GM18499 (cell line): ENCODE data around the gene THUMPD2.

Experiments
- ATAC-seq: cut with Tn5 transposase; IDR thresholded peaks from one replicate; pipeline ENCODE4 v1.9.1; 2021; ENCODE audit warnings: moderate number of reproducible peaks; ENCODE audit not compliant: insufficient read depth, unreplicated experiment

THUMPD2 gene

GRCh38 chr2:39723497-39723896 is 55.6 kb downstream of the THUMPD2 start:
- ATAC-seq = no peak

DNA sequence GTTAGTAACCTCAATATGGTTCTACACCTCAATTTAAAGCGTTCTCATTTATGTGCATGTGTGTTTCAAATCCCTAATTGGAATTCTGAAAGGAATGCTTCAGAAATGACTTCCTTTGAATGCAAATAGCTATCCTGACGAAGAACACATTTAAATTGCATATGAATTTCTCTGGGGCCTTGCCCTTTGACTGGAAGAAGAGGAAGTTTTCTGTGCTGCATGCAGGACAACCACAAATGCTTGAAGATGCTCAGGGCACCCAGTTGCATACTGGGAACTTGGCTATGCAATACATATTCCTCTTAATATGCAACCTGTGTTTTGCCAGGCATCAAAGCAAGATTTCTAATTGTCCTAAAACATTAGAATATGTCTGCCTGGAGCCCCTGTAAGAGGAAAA is 58.1 kb downstream of the THUMPD2 start:
- ATAC-seq = no peak

- ATAC-seq = no peak
Observed at GRCh38 chr2:39719317-39719716, 59.7 kb downstream of the THUMPD2 start.

DNA sequence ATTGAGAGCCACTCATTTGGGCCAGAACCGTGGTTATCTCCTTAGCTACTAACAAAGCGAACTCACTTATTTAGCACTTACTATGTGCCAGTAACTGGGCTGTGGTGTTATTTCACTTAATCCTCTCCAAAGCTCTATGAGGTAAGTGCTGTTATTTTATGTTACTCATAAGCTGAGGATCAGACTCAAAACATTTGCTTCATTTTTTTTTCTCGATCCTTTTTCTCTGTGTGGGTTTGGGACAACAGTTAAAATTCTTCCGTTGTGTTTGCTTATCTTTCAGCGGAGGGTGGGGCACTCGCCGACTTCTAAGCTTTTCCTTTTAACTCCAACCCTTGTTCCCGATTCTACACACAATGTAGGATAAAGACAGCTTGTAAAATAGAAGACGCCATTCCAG is 60.6 kb downstream of the THUMPD2 start:
- no peak for ATAC-seq

- no peak for ATAC-seq
Observed at GRCh38 chr2:39717067-39717466, 62.0 kb downstream of the THUMPD2 start.

DNA sequence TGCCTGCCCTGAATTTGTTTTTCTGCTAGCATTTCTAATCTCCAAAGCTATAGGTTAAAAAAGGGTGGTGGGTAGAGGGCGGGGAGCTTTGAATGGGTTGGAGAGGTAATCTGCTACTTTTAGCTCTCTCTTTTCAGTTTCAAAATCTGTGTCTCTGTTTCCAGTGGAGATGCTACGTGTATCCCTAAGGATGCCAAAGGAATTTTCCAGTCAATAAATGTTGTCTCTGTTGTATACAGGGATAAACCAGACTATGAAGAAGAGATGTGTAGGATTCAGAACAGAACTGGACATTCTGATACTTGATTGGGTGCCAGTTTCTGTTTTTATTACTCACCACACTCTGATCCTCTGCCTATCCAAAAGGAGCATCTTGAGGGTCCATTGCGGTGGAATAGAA is 63.2 kb downstream of the THUMPD2 start:
- ATAC-seq = no peak

DNA sequence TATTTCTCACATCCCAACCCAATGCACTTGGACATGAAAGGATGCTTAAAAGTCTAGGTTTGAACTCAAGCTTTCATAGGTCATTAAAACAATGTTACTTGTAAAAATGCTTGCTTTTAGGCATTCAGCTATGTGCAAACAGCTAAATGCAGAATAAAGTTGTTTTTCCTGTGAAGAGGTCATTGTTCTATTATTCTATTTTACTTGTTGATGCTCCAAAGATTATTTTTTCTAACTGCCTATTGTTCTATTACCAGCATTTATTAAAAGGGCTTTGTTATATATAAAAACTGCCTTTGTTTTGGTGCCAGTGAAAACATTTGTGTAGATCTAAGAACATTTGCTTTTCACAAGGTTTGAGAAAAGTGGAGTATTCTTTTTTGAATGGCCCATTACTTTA is 64.0 kb downstream of the THUMPD2 start:
- no peak for ATAC-seq

DNA sequence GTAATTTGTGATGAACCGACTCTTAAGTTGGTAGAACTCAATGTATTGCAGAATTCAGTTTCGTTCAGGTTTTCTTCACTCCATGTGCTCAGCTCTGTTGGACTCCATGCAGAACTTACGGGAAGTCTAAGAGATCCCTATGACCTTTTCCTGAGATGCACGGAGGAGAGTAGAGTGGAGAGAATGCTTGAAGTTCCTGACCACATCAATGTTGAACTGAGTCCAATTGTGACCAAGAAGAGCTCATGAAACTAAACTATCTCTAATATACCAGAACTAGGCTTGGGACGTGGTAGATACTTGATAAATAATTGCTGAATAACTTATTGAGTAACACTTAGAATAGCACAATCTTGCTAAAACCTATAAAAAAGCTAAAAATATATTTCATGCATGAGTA is 66.1 kb downstream of the THUMPD2 start:
- ATAC-seq = no peak

GRCh38 chr2:39710807-39711206 is 68.3 kb downstream of the THUMPD2 start:
- no peak for ATAC-seq

DNA sequence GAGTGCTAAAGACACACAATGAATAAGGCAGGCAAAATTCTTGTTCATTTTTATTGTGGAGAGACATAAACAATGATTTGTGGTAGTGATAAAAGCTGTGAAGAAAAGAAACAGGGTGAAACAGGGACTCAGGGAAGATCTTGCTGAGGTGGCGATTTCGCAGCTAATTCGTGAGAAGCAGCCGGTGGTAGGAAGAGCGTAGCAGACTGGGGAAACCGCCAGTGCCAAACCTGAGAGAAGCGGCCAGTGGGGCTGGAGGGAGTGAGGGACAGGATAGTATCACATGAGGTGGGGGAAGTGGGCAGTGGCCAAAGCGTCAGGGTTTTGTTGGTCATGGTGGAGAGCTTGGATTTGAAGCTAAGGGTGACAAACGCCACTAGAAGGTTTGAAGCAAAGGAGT is 71.1 kb downstream of the THUMPD2 start:
- ATAC-seq = no peak

DNA sequence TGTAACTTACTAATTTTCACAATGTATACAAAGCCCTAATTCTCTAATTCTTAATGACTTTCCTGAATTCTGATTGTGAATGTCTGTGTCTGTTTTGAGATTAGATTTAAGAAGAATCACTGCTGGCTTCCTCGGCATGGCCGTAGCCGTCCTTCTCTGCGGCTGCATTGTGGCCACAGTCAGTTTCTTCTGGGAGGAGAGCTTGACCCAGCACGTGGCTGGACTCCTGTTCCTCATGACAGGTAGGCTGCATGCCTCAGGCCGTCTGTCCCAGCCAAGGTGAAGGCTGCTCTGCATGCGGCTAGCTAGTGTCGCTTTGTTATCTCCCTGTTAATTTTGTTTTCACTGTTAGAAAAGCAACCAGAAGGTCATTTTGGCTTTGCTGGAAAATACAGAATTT is 72.1 kb downstream of the THUMPD2 start:
- ATAC-seq = no peak

GRCh38 chr2:39706312-39706711 is 72.7 kb downstream of the THUMPD2 start:
- no peak for ATAC-seq

DNA sequence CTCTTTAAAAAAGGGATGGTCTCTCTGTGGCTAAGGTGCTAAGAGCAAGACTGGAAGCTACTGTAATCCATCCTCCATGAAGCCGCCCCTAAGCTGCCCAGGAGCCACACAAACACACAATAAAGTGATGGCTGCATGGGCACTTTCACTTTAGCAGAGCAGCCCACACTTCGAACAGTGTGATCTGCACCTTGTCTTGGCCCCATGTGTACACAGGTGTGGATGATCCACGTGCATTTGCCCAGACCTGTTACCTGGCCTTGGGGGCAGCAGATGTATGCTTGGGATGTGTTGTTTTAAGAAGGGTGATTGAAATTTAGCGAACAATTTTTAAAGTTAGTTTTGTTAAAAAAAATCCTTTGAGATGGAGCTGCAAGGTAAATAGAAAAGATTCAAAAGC is 73.4 kb downstream of the THUMPD2 start:
- no peak for ATAC-seq

DNA sequence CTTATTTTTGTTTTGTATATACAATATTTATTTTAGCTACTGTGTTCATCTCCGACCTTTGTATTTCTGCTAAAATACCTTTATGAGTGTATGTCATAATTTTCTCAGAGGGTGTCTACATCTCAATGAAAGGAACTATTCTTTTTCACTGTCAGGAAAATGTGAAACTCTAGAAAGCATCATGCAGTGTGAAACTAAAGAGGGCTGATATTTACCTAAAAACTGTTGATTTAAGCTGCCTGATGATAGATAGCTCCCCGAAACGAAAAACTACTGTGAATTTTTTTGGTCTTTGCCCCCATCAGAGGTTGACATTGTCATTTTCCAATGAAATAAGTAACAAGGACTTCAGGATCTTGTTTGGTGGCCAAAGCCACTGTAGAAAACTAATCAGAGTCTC is 74.5 kb downstream of the THUMPD2 start:
- ATAC-seq = no peak

DNA sequence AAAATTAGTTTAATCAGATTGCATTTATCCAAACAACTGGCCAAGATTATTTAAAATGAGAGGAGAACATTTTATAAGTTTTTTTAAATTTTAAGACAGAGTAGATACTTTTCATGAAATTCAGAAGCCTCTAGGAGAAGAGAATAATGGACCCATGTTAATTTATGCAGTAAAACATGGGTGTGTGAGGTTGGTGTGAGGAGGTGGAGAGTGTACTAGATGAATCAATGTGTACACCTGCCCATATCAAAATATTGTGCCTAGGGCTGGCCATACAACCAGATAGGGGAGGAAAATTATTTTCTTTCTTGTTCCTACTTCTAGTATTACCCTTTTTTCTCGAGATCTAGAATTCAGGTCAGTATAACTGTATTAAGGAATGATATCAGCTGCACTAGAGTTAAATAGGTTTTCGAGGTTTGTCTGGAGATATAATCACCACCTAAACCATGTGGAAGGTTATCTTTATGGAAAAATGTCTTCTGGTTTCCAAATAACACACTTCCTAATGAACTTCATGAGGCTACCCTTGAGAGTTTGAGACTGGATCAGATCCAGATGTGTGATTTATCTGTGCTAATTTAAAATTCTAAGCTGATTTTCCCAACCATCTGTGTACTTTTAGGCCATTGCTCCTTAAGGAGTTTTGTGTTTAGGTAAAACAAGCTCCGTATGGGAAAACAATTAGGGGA is 75.7 kb downstream of the THUMPD2 start:
- no peak for ATAC-seq

DNA sequence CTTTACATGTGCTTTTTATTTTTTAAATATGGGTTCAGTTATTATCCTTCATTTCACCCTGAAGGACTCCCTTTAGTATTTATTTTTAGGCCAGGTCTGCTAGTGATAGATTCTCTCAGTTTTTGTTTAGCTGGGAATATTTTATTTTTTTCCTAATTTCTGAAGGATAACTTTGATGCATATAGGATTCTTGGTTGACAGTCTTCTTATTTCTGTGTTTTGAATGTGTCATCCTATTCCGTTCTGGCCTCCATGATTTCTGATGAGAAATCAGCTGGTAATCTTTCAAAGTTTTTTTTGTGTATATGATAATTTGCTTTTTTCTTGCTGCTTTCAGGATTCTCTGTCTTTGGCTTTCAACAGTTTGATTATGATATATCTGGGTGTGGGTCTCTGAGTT is 77.9 kb downstream of the THUMPD2 start:
- ATAC-seq = no peak

DNA sequence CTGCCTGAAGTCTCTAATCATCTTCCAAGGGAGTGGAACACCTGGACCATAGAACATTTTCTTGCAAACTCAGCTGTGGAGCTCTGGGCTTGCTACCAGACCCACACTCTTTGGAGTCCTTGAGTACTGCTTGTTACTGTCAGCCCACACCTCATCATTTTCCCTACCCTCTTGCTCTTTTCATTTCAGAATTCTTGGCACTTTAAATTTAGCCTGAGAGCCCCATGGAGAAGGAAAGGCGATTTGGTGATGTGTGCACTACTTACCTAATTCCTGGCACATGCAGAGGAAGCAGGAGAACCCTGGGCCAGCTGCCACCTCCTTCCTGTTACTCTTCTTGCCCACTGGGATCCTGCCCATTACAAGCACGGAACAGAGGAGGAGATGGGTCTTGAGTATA is 81.6 kb downstream of the THUMPD2 start:
- no peak for ATAC-seq

DNA sequence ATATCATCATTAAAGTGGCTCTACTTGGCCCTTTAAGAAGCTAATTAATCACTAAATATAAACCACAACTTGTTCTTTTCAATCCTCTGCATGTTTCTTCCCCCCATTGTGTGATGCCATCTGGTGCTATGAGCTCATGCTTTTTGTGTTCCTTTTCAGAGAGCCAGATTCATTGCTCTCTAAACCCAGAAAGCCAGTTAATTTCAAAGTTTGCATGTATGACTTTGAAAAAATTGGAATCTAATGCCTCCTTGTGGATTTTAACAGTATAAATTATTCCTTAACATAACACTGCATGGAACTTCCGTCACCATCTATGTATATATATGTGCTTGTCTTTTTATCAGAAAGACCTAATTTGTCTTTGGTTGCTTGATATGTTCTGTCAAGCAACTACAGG is 82.2 kb downstream of the THUMPD2 start:
- no peak for ATAC-seq

DNA sequence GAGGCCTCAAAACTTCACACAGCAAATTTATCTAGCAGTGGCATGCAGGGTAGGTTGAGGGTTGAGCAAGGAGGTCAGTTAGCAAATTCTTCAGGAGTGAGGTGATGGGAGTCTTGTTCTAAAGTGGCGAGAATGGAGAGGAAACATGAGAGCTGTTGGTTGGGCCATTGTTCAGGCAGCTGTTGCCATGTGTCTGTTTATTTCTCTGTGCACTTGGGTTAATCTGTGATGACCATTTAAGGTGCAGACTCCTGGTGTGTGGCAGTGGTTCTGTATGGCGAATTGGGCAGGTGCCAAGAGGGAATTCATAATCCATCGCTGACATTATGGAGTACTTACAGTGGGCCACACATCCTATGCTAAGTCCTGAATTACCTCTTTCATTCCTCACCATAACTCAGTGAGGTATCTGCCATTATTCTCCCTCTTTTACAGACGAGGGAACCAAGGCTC is 82.9 kb downstream of the THUMPD2 start:
- no peak for ATAC-seq

- no peak for ATAC-seq
Observed at GRCh38 chr2:39693245-39693644, 85.8 kb downstream of the THUMPD2 start.

DNA sequence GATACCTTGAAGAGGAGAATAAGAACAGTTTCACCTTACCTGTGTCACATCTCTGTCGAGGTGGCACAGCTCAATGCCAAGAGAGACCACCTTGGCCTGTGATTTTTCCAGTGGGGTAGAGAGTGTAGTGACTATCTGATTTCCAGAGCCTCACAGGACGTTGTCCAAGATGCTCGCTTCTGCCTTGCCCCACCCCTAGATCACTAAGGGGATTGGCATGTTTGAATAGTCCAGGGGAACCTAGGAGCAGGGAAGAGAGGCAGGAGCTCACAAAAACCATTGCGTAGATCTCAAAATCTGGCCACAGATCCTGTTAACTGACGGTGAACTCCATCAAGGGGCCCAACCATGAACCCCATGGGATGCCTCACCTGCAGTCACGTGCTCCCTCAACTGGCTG is 89.2 kb downstream of the THUMPD2 start:
- no peak for ATAC-seq

DNA sequence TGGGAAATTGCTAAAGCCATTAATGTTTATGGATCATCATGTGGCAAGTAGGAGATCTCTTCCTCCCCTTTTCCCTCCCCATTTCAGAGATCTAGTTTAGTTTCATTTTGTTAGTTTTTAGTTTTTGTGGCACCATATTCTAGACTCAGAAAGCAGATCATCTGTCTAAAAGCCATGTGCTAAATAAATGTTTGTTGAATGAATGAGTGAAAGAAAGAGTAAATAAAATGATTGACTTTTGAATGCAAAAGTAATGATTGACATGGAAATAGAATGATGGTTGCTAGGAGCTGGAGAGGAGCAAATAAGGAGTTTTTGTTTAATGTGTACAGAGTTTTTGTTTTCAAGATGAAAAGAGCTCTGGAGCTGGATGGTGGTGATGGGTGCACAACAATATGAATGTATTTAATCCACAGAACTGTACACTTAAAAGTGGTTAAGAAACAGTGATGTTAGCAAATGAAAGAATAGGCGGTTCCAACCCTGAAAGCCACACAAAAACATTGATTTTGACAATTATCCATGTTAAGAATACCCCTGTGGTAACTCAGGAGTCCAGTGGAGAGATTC is 89.7 kb downstream of the THUMPD2 start:
- no peak for ATAC-seq
